Measurements from ENCODE around the gene DNAH9.
"Not testable (repeated sequence)": the region's sequence is repeated elsewhere in the genome, so short reads cannot be mapped to it uniquely, and the experiment has no call there.

The DNAH9 gene

DNA sequence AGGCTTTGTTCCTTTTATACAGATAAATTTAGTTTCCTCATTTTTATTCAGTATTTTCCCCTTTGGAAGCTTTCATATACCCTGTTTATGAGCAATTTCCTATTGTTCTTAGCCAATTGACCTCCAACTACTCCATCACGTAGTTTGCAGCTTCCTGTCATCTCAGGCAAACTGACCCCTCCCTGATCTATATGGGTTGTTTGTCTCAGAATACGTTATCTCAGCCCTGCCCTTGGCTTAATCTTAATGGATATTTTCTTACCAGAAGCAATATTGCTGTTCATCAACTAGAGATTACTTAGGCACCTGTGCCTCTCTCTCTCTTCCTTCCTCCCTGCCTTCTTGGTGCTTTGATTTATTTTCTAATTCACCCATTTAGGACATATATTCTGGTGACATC lies 317.8 kb downstream of the DNAH9 start:
- no peak for DNase-seq (ENCODE audit: low read depth)

DNA sequence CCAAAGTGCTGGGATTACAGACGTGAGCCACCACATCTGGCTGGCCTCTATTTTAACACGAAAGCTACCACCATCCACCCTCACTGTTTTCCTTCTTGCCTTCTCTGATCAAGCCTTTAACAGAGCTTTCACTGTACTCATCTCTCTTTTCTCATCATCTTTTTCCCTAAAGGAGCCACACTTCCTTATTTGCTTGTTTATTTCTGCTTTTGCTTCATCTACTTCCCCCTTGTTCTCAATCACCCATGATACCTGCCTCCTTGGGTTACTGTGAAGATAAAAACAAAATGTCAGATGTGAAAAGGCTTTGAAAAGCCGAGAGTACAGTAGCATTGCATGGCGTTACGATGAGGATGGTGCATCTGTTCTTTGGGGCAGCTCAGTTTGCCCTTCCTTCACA lies 319.1 kb downstream of the DNAH9 start:
- DNase-seq (ENCODE audit: low read depth) = no peak

GRCh38 chr17:11921296-11921695 lies 323.0 kb downstream of the DNAH9 start:
- DNase-seq (ENCODE audit: low read depth) = no peak

DNA sequence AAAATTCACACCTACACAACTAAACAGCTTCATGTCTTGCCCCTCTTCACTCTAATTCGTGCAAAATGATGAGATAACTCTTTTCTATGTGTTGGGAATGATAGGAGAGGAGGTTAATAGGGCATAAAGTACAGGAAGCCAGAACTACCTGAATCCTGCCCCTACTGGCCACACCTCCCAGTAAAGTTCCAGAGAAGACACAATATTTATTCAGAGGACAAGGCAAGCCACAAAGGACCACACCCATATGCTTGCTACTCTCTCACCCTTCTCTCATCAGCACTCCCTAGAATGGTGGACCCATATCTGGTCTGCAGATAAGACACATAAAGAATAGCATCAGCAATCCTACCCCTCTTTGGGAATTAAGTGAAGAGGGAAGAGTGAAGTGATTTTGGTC lies 324.4 kb downstream of the DNAH9 start:
- DNase-seq (ENCODE audit: low read depth) = no peak

- no peak for DNase-seq (ENCODE audit: low read depth)
Measured at GRCh38 chr17:11924076-11924475, 325.8 kb downstream of the DNAH9 start.

DNA sequence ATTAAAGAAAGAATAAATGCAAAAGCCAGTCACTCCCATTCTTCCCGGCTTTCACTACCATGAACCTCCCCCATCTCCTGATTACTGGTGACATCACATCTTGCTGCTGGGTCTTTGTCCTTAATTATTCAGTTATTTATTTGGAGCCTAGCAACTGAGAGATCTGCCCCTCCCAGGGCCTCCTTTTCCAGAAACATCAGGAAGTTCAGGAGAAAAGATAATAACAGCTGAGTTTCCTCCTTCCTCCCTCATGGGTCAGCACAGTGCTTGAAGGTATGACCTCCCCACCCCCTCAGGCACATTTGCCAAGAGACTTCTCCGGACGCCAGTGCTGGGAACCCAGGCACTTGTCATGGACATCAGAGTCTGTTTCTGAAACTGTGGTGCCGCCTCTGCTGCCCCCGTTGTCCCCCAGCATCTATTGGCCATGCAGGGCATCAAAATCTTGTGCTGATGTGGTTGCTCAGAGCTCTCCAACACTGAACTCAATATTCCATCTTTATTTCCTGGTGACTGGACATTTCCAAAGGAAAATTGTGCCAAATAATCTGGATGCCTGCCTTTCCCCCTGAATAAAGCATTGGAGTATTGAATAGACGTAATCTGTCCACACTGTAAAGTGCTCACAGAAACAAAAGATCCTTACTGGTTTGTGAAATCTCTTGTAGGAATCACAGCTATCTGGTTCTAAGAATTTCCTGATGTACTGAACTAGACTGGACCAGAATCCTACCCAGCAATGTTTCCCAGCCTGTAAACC lies 327.2 kb downstream of the DNAH9 start:
- no peak for DNase-seq (ENCODE audit: low read depth)

- no peak for DNase-seq (ENCODE audit: low read depth)
Measured at GRCh38 chr17:11928436-11928835, 330.2 kb downstream of the DNAH9 start.

DNA sequence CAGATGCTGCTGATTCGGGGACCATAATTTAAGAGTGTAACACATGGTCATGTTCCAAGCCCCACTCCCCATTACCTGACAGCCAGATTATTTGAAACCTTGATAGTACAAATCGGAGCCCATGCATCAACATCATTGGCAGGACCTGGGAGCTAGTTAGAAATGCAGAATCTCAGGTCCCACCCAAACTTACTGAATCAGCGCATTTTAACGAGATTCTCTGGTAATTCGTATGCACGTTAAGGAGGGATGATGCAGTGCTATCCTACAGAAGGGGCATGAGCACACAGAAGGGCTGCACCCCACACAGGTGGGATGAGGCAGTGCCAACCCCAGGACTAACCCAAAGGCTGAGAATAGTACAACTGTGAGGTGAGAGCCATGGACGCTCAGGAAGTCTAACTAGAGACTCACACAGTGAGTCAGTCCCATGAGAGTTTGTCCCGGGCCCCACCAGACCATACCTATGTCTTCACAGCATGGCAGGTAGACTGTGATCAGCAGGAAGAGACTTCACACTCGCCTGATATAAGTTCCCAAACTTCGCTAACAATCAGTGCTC lies 334.1 kb downstream of the DNAH9 start:
- no peak for DNase-seq (ENCODE audit: low read depth)

DNA sequence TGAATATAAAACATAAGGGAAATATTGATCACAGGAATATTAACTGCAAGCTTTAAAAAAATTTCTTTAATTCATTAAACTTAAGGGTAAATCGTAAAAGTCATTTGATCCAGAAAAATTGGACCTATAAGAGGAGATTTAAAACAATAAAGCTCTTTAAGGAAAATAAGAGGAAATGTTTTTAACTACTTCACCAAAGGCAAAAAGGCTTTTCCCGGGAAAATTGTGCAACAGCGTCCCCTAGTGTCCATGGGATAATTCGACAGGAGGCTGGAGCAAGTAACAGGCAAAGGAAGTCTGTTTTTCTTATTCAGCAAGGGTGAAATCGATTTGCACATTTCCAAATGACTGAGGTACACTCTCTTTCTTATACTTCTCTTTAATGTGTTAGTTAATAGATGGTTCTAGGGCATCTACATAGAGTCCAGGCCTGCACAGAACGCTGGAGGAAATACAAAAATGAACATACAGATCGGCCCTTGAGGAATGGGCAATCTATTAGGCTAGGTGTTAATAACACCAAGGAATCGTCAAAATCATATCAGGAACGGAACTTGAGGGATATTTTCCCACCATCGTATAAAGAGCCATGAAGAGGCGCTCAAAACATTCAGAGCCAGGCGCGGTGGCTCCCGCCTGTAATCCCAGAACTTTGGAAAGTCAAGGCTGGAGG lies 337.6 kb downstream of the DNAH9 start:
- no peak for DNase-seq (ENCODE audit: low read depth)

DNA sequence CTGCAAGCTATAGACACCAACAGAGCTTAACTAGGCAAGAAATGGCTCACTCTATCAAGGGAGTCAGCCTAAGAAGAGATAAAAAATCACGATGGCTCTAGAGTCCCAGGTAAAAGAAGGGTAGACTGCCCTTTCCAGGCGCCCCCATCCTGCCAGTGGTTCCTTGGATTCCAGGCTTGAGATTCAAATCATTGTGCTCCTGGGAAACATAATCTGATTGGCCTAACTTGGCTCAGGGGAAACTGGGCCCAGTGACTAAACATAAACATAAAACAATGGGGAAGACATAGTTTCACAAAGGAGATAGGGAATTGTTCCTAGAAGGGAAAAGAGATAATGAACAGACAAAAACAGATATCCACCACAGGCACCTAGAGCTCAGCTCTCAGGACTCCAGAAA lies 342.6 kb downstream of the DNAH9 start:
- no peak for DNase-seq (ENCODE audit: low read depth)

- not testable (repeated sequence) for DNase-seq (ENCODE audit: low read depth)
Measured at GRCh38 chr17:11943086-11943485, 344.8 kb downstream of the DNAH9 start.

DNA sequence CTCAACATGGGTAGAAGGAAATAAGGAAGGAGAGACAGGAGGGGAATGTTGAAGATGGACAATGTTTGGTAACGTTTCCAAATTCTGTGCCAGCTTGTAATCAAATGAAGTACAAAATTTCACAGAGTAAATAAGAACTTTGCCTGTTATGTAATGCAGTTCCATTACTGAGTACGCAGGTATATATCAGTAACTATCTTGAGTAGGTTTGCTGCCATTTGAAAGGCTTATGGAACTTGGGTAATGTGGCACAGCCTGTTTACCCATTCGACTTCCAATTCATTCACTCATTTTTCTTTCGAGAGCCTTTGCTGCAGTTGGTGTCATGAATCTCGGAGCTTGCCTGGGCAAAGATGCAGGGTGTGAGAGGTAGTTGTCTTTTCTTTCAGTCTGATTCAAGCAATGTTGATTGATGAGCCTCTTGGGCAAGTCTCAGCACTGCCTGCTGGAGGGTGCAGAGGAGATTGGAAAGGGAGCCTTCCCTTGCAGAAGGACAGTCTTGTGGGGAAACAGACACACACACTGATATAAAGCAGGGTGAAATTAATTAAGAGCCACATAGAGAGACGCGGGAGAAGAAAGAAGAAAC lies 345.6 kb downstream of the DNAH9 start:
- DNase-seq (ENCODE audit: low read depth) = no peak

DNA sequence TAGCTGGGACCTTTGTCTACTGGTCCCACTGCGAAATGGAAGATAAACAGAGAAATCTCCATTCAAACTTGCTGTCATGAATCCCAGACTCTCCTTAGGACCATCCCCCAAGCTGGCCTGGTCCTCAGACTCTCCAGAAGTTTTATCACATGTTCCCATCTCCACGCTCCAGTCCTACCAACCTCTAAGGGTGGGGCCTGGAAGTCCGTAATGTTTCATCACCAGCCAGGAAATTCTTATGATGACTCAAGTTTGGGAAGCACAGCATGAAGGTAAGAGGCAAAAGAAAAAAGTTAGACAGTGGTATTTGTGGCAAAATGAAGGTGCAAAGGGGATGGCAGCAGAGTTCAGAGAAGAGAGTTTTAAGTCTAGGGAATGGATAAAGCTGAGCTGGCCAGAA lies 346.3 kb downstream of the DNAH9 start:
- DNase-seq (ENCODE audit: low read depth) = no peak

DNA sequence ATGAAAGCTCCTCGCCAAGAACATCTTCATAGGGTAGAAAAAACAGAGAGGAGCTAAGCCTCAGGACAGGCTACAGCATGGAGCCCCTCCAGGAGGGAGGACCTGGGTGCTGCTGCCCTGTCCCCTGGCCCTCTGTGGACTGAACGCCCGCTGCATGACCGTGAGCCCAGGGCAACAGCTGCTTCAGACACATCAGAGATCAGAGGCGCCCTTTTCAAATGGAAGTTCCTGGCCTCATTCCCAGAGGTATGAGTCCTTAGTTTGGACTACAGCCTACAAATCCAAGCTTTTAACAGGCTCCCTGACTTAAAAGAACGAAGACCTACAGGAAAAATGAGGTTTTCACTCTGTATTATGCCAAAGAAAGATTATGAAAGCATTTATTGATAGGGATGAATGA lies 350.5 kb downstream of the DNAH9 start:
- DNase-seq (ENCODE audit: low read depth) = peak; percentile 42

DNA sequence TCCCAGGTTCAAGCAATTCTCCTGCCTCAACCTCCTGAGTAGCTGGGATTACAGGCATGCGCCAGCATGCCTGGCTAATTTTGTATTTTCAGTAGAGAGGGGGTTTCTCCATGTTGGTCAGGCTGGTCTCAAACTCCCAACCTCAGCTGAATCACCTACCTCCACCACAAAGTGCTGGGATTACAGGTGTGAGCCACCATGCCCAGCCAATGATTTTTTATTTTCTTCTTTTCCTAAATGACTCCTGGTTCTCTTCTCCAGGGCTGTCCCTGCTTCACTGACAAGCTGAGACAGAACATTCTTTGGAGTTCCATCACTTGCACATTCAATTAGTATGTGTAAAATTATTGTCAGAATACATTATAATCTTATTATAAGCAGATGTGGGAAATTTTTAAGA lies 351.3 kb downstream of the DNAH9 start:
- DNase-seq (ENCODE audit: low read depth) = not testable (repeated sequence)

DNA sequence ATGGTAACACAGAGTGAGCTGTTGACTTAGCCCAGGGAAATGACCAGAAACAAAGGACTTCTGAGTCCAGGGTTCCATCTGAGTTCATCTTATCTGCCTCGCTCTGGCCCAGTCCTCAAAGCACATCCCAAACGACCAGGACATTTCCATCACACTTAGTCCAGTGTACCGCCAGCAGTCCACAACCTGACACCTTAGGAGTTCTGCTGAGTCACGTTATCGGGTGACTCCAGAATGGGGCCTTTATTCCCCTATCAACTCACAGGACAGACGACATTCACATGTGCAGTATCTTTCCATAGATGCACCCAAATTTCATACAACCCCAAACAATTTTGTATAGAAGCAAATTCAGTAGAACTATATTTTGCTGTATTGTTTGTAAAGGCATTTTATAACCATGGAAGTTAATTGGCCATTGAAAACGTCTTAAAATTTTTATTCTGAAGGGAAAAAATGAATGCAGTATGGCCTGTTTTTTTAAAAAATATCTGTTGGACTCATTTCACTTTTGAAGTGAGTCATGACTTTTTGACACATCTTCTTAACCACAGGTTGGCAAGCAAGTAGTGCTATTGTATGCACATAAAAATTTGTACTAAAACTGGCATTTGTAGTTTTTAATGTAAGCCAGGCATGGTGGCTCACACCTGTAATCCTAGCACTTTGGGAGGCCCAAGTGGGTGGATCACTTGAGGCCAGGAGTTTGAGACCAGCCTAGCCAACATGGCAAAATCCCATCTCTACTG lies 352.7 kb downstream of the DNAH9 start:
- DNase-seq (ENCODE audit: low read depth) = no peak

- DNase-seq (ENCODE audit: low read depth) = no peak
Measured at GRCh38 chr17:11952610-11953009, 354.3 kb downstream of the DNAH9 start.

- no peak for DNase-seq (ENCODE audit: low read depth)
Measured at GRCh38 chr17:11953924-11954323, 355.7 kb downstream of the DNAH9 start.

GRCh38 chr17:11954936-11955335 lies 356.7 kb downstream of the DNAH9 start:
- DNase-seq (ENCODE audit: low read depth) = no peak

DNA sequence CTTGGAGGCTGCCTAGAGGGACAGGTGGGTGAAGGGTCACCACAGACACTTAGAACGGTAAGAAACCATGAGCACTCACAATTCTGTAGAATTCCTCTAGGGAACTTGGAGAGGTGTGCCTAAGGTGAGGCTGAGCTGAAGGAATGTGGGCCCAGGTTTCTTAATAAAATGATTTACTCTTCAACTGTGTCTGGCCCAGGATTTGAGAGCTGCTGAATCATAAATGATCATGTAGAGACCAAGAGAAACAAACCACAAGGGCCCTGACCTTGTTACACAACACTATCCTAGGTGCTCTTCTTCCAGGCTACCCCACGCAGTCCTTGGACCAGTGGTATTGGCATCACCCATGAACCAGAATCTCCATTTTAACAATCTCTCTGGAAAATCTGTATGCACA lies 371.3 kb downstream of the DNAH9 start:
- no peak for DNase-seq (ENCODE audit: low read depth)

DNA sequence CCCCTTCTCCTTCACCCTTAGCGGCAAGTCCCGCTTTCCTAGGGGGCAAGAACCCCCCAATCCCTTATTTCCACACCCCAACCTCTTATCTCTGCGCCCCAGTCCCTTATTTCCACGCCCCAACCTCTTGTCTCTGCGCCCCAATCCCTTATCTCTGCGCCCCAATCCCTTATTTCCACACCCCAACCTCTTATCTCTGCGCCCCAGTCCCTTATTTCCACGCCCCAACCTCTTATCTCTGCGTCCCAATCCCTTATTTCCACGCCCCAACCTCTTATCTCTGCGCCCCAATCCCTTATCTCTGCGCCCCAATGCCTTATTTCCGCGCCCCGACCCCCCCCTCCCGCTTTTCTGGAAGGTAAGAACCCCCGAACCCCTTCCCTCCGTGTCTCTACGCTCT lies 374.5 kb downstream of the DNAH9 start:
- DNase-seq (ENCODE audit: low read depth) = not testable (repeated sequence)

GRCh38 chr17:11979795-11980194 lies 381.5 kb downstream of the DNAH9 start:
- no peak for DNase-seq (ENCODE audit: low read depth)

Measured in GM04504 (cell line).